DOHH2 (cell line): ENCODE data around the gene SPTBN1.

ENCODE experiments used
- H3F3A ChIP-seq: fragments of 200-600 bp; sonication (generic), shearing (Covaris generic); 2 replicates; pipeline ENCODE4 v1.6.0; 2016; ENCODE audit warnings: antibody characterized with exemption, mild to moderate bottlenecking; ENCODE audit not compliant: control insufficient read depth, insufficient read depth
- H3K27ac ChIP-seq: fragments of 200-600 bp; sonication (generic); 2 replicates; pipeline ENCODE4 v1.5.1; 2014; ENCODE audit warnings: low read depth, mild to moderate bottlenecking, low read length, moderate library complexity
- H3K27me3 ChIP-seq: fragments of 200-600 bp; sonication (generic); 2 replicates; pipeline ENCODE4 v1.6.1; 2014; ENCODE audit warnings: mild to moderate bottlenecking, low read length, mixed read lengths; ENCODE audit not compliant: control insufficient read depth
- H3K36me3 ChIP-seq: fragments of 200-600 bp; sonication (generic); 2 replicates; pipeline ENCODE4 v1.6.1; 2014; ENCODE audit warnings: mild to moderate bottlenecking, low read length, moderate library complexity, mixed read lengths; ENCODE audit not compliant: control insufficient read depth
- H3K4me1 ChIP-seq: fragments of 200-600 bp; sonication (generic); 2 replicates; pipeline ENCODE4 v1.6.1; 2014; ENCODE audit warnings: mild to moderate bottlenecking, low read length, mixed read lengths; ENCODE audit not compliant: control insufficient read depth
- H3K4me2 ChIP-seq: fragments of 200-600 bp; sonication (generic); 2 replicates; pipeline ENCODE4 v1.6.0; 2014; ENCODE audit warnings: mild to moderate bottlenecking, low read length, moderate library complexity
- H3K4me3 ChIP-seq: fragments of 200-600 bp; sonication (generic); 2 replicates; pipeline ENCODE4 v1.5.1; 2014; ENCODE audit warnings: mild to moderate bottlenecking, low read length, mixed read lengths
- H3K79me2 ChIP-seq: fragments of 200-600 bp; sonication (generic); 2 replicates; pipeline ENCODE4 v1.6.1; 2014; ENCODE audit warnings: mild to moderate bottlenecking, low read length, mixed read lengths; ENCODE audit not compliant: control insufficient read depth
- H3K9me2 ChIP-seq: fragments of 200-600 bp; sonication (generic); replicated peaks from 2 replicates; pipeline ENCODE4 v1.6.1; 2014; ENCODE audit warnings: mild to moderate bottlenecking, low read length, mixed read lengths; ENCODE audit not compliant: control insufficient read depth
- H3K9me3 ChIP-seq: fragments of 200-600 bp; sonication (generic); 2 replicates; pipeline ENCODE4 v1.6.1; 2014; ENCODE audit warnings: antibody characterized with exemption, low read length, mixed read lengths; ENCODE audit not compliant: control insufficient read depth, insufficient read depth
- H4K20me1 ChIP-seq: fragments of 200-600 bp; sonication (generic); 2 replicates; pipeline ENCODE4 v1.6.0; 2014; ENCODE audit warnings: low read depth, mild to moderate bottlenecking, antibody characterized with exemption, low read length, moderate library complexity; ENCODE audit not compliant: control insufficient read depth, insufficient read depth
- EZH2phosphoT487 ChIP-seq: fragments of 200-600 bp; sonication (generic); IDR thresholded peaks from 2 replicates; pipeline ENCODE4 v1.6.1; 2017; ENCODE audit warnings: borderline replicate concordance, mild to moderate bottlenecking, antibody characterized with exemption, low read length, moderate library complexity, mixed read lengths
- TF ChIP-seq, protein P1 (sequence below): fragments of 200-600 bp; sonication (generic); IDR thresholded peaks from one replicate; pipeline ENCODE4 v1.5.1; 2014; ENCODE audit warnings: antibody characterized with exemption, mild to moderate bottlenecking, low read depth, low read length; ENCODE audit not compliant: poor library complexity, severe bottlenecking

SPTBN1 gene

DNA sequence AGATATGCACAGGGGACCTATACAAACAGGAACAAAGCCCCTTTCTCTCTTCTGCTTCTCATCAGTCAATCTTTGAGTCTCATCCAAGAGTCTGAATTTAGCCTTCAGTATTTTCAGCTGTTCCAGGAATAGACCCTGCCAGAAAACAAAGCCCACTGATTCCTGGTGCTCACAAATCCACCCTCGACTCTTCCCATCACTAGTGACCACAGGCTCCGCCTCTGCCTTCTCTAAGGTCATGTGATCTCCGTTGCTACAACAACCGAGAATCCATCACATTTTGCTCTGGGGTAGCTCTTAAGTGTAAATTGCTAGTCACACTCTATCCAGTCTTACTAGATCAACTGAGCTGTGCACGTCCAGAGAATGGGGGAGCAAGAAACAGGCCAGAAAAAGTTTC, 46.4 kb upstream of the SPTBN1 start:
- Histone ChIP-seq H3K9me2 (no peaks in the 10 kb centered on the region), H3K36me3 (no peaks in the 10 kb centered on the region), H3K27ac (no peak overlapping the region), H3K4me3 (no peak overlapping the region), H3K79me2 (no peaks in the 10 kb centered on the region), H3K4me2 (no peak overlapping the region), H3K27me3 (no peaks in the 10 kb centered on the region), H4K20me1 (no peaks in the 10 kb centered on the region), H3K9me3 (no peaks in the 10 kb centered on the region), H3F3A (peaks cover 4% of the 10 kb centered on the region), H3K4me1 (peaks cover 14% of the 10 kb centered on the region)
- TF ChIP-seq, protein P1, sequence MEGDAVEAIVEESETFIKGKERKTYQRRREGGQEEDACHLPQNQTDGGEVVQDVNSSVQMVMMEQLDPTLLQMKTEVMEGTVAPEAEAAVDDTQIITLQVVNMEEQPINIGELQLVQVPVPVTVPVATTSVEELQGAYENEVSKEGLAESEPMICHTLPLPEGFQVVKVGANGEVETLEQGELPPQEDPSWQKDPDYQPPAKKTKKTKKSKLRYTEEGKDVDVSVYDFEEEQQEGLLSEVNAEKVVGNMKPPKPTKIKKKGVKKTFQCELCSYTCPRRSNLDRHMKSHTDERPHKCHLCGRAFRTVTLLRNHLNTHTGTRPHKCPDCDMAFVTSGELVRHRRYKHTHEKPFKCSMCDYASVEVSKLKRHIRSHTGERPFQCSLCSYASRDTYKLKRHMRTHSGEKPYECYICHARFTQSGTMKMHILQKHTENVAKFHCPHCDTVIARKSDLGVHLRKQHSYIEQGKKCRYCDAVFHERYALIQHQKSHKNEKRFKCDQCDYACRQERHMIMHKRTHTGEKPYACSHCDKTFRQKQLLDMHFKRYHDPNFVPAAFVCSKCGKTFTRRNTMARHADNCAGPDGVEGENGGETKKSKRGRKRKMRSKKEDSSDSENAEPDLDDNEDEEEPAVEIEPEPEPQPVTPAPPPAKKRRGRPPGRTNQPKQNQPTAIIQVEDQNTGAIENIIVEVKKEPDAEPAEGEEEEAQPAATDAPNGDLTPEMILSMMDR: no peak

DNA sequence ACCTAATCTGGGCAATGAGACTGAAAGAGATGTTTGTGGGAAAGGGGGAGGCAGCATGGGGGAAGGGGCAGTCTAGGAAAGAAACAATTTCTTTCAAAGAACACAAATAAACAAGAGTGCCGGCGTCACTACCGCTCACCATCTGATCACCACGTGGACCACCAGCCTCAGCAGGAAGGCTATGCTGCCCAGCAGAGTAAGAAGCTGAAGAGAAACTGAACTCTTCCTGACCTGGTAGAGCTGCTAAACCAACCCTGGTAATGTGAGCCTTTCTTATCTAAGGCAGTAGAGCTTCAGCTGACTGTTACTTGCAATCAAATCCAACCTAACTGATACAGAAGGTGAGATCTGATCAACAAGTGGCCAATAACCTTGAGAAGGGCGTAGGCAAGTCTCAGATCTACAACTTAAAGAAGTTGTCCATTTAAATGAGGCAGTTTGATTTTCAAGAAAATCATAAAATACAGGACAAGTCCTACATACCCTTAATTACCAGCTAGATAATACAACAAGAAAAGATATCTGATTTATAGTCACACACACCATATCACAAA, 44.2 kb upstream of the SPTBN1 start:
- Histone ChIP-seq H3K27ac (no peak overlapping the region), H3K36me3 (no peaks in the 10 kb centered on the region), H3K79me2 (no peaks in the 10 kb centered on the region), H3F3A (no peaks in the 10 kb centered on the region), H3K9me2 (no peaks in the 10 kb centered on the region), H4K20me1 (no peaks in the 10 kb centered on the region), H3K4me2 (no peak overlapping the region), H3K27me3 (no peaks in the 10 kb centered on the region), H3K4me3 (no peak overlapping the region), H3K9me3 (no peaks in the 10 kb centered on the region), H3K4me1 (peaks cover 5% of the 10 kb centered on the region; the same call in 1 of the 2 replicates)
- TF ChIP-seq EZH2phosphoT487: no peak
- TF ChIP-seq, protein P1: no peak

DNA sequence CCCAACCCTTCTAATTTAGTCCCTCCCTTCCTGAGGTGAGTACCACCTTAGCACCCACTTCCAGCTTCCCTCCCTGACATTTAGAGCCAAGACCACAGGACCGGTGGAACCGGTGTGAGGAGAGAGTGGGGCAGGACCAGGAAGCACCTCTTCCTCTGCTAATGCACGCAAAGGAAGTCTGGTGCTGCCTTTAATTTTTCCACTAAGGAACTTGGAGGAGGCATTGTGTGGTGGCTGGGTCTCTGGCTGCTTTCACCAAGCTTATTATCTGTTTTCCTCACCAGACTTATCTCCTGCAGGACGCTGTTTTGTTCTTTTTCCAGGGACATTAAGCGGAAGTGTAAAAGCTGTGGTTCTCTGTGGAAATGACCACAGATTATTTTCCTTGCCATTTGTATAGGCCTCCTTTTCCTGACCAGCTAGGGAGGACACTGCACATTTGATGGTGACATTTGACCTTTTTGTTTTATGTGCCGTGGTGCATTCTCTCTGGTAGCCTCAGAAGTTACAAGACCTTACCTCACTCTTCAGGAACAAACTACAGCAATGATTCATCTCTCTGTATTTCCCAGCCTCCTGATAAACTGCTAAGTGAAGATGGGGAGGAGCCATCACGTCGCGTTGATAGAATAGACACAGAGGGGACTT, 39.8 kb upstream of the SPTBN1 start:
- no peaks in the 10 kb centered on the region for H4K20me1 ChIP-seq
- no peaks in the 10 kb centered on the region for H3K79me2 ChIP-seq
- no peaks in the 10 kb centered on the region for H3K4me1 ChIP-seq
- no peak overlapping the region for H3K4me2 ChIP-seq
- H3K9me2 ChIP-seq: no peaks in the 10 kb centered on the region
- no peak overlapping the region for H3K4me3 ChIP-seq
- no peaks in the 10 kb centered on the region for H3K27me3 ChIP-seq
- no peaks in the 10 kb centered on the region for H3F3A ChIP-seq
- no peaks in the 10 kb centered on the region for H3K9me3 ChIP-seq
- H3K27ac ChIP-seq: no peak overlapping the region
- H3K36me3 ChIP-seq: no peaks in the 10 kb centered on the region
- TF ChIP-seq, protein P1: no peak
- TF ChIP-seq EZH2phosphoT487: no peak
